ENCODE results near the gene MID1.

MID1 gene

DNA sequence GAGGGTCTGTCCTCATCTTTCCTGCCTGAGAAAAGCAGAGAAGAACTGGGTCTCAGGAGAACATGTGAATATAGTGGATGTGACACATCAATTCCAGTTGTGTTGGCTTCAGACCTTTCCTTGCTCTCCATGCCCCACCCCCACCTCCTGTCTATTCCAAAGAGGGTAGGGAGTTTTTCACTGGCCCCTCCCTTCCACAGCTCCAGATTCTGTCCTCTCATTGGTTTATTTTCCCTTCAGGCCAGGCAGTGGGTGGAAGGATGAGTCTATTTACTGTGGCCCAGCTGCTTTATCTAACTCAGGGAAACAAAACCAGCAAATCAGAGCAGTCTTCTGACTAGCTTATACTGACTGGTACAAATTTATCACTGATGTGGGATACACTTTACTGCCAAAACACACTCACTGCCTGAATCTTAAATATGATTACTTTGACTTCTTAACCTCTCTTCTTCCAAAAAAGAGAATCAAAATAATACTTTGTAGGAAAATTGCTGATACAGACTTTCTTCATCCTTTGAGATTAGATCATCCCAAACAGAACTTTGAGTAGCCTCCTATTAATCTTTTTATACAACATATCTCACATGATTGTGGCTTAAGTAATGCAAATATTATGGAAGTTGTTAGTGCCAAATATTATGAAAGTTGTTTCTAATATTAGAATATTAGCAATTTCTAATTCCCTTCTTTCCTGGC is 221.2 kb downstream of the MID1 start:
- DNase-seq (ENCODE audit: extremely low spot score, insufficient read length, low read depth) (no peak), FAIRE-seq (no peak)

GRCh38 chrX:10398215-10398614 is 222.2 kb downstream of the MID1 start:
- FAIRE-seq (no peak), DNase-seq (ENCODE audit: extremely low spot score, insufficient read length, low read depth) (no peak)

DNA sequence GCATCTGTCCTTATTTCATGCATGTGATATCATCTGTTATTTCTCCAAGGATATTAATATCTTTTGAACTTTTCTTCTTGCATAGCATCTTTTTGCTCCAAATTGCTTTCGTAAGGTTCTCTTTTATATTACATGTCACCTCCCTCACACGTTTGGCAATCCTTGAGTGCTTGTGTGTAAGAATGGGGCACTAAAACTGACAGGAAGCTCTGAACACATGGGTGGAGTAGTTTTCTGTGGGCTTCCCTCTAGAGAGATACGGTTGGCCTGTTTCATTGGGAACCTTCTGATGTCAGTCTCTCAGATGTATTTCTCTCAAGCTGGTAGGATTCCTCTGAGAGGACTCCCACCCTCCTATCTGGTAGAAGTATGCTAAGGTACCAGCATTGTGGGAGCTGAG is 223.0 kb downstream of the MID1 start:
- DNase-seq (ENCODE audit: extremely low spot score, insufficient read length, low read depth) (no peak), FAIRE-seq (no peak)

DNA sequence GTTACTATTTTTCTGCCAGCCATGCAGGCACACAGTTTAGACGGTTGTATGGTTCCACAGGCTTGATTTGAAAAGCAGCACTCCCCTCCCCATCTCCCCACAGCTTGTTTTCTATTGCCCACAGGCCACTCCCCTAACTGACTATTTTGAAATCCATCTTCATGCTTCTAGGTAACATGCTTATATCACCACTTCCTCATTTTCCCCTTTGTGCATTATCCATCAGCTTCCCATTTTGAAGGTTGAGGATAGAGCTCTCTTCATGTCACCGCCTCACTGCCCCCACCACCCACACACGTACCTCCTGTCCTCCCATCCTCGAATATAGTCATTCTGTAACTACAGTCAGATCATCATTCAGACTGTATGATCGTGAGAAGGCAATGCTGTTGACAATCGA is 224.7 kb downstream of the MID1 start:
- DNase-seq (ENCODE audit: extremely low spot score, insufficient read length, low read depth) (no peak), FAIRE-seq (no peak)
